DMS 273 (cell line): ENCODE data around the gene SLC40A1.

Experiments
- DNase-seq: peaks from one replicate; lab custom pipeline; 2025; ENCODE audit not compliant: unreplicated experiment; lab: John Stamatoyannopoulos, UW

The SLC40A1 gene

GRCh38 chr2:189570570-189571031, 10.0 kb downstream of the SLC40A1 start:
- no peak for DNase-seq

GRCh38 chr2:189569295-189569910, 11.2 kb downstream of the SLC40A1 start:
- DNase-seq = no peak

- DNase-seq = no peak
Observed at GRCh38 chr2:189566046-189566445, 14.5 kb downstream of the SLC40A1 start.

- no peak for DNase-seq
Observed at GRCh38 chr2:189561371-189562038, 19.1 kb downstream of the SLC40A1 start.

- DNase-seq = no peak
Observed at GRCh38 chr2:189560273-189560586, 20.4 kb downstream of the SLC40A1 start.

- DNase-seq = no peak
Observed at GRCh38 chr2:189559579-189560272, 20.9 kb downstream of the SLC40A1 start.

- DNase-seq = no peak
Observed at GRCh38 chr2:189558516-189559272, 21.9 kb downstream of the SLC40A1 start.

GRCh38 chr2:189557373-189557772, 23.2 kb downstream of the SLC40A1 start:
- no peak for DNase-seq

GRCh38 chr2:189556526-189556925, 24.1 kb downstream of the SLC40A1 start:
- no peak for DNase-seq

GRCh38 chr2:189555232-189555631, 25.4 kb downstream of the SLC40A1 start:
- no peak for DNase-seq

- no peak for DNase-seq
Observed at GRCh38 chr2:189553504-189554088, 27.0 kb downstream of the SLC40A1 start.

- DNase-seq = no peak
Observed at GRCh38 chr2:189552991-189553404, 27.6 kb downstream of the SLC40A1 start.

- no peak for DNase-seq
Observed at GRCh38 chr2:189552334-189552990, 28.1 kb downstream of the SLC40A1 start.

GRCh38 chr2:189551808-189552207, 28.8 kb downstream of the SLC40A1 start:
- no peak for DNase-seq

- no peak for DNase-seq
Observed at GRCh38 chr2:189549449-189549832, 31.1 kb downstream of the SLC40A1 start.

GRCh38 chr2:189548666-189549448, 31.7 kb downstream of the SLC40A1 start:
- no peak for DNase-seq

GRCh38 chr2:189545418-189545817, 35.2 kb downstream of the SLC40A1 start:
- no peak for DNase-seq

GRCh38 chr2:189544318-189545042, 36.1 kb downstream of the SLC40A1 start:
- DNase-seq = no peak

- DNase-seq = no peak
Observed at GRCh38 chr2:189543367-189543766, 37.2 kb downstream of the SLC40A1 start.
